ENCODE measurements around the gene ARHGAP10.

ARHGAP10 gene

GRCh38 chr4:147950261-147950660, 218.4 kb downstream of the ARHGAP10 start:
- no peak for DNase-seq (ENCODE audit: low read depth in 2 of 2)

DNA sequence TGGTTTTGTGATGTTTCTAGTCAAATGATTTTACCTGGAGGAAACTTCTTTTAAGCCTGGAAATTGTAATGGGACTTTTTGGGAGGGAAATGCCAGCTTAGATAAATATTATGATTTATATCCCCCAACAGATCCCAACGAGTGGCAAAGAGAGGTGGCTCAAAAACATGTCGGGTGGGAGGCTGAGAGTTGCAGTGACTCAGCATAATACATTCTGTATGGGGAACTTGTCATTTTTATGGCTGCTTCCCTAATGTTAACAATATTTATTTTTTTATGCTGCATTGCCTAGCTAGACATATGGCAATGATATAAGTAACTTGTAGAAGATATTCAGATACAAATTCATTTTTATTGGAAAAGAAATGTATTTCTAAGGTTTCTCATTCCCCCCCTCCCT, 219.0 kb downstream of the ARHGAP10 start:
- no peak for DNase-seq (ENCODE audit: low read depth in 2 of 2)

DNA sequence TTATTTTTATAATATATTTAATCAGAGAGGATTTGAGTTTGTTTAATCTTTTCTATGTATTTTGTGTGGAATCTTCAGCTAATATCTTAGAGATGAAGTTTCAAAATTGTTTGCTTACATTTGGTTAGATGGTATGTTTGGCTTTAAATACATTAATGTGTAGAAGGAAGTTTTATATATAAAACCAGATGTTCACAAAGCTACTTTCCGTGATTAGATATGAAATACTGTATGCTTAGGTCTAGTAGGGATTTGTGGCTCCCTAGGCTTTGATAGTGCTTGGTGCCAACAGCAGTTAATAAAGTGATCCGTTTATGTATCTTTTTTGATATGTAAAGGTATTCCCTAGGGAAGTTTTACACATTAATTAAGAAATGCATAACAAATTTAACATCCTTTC, 223.0 kb downstream of the ARHGAP10 start:
- no peak for DNase-seq (ENCODE audit: low read depth in 2 of 2)

DNA sequence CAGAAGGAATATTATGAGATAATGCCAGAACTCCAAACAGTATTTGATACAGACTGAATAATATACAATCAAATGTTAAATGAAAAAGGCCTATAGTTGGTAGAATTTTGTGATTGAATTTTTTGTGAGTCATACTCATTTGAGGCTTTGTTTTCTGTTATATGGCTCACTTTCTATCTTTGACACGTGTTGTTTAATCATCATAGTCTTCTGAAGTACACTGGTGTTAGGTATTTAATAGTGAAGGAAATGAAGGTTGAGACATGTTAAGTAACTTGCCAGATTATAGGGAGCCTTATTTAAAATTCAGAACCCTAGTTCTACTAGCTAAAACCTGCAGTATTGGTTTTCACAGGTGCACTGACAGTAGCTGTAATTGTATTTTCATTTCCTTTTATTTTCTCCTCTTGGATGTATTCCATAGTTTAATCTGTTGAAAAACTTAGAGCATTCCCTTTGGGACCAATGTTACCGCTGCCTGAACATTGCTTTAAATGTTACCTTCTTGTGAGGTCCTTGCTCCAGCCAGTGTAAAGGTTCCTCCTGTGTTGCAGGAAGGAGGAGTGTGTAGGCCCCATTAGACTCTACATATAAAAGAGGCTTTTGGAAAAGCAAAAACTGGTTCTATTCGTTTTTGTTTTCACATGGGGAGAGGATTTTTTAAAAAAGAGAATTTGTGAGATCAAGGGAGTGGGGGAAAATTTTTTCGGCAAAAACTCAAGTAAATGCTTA, 224.1 kb downstream of the ARHGAP10 start:
- no peak for DNase-seq (ENCODE audit: low read depth in 2 of 2)

- DNase-seq (ENCODE audit: low read depth in 2 of 2) = no peak
These were observed 225.6 kb downstream of the ARHGAP10 start for GRCh38 chr4:147957446-147957845.

DNA sequence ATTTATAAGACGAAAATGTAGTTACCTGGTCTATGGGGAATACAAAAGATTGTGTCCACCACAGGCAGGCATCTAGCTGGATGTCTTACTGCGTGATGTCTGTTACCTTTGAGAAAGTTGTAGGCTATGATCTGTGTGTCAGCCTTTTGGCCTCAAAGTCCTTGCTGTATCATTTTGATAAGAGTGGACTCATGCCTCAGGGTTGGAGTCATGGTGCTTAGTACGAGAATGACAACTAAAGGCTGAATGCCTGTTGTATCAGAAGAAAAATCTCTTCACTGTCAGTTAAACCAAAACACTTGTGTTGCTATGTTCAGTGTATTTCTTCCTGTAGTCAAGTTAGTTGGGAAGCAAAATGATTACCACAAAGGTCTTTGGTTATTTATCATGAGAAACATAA, 226.2 kb downstream of the ARHGAP10 start:
- no peak for DNase-seq (ENCODE audit: low read depth in 2 of 2)

- no peak for DNase-seq (ENCODE audit: low read depth in 2 of 2)
These were observed 226.7 kb downstream of the ARHGAP10 start for GRCh38 chr4:147958489-147959065.

DNA sequence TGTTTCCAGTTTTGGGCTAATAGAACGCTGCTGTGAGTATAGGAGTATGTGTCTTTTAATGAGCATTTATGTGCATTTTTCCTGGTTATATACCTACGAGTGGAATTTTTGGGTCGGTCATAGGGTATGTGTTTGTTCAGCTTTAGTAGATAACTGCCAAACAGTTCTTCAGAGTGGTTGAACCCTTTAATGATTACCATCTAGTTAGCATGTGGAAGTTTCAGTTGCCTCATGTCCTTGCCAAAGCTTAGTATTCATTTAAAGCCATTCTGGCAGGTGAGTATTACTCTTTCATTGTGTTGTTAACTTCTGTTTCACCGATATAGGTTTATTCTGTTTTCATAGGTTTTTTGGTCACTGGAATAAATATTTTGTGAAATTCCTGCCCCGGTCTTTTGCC, 229.1 kb downstream of the ARHGAP10 start:
- no peak for DNase-seq (ENCODE audit: low read depth in 2 of 2)

- DNase-seq (ENCODE audit: low read depth in 2 of 2) = no peak
These were observed 232.0 kb downstream of the ARHGAP10 start for GRCh38 chr4:147963839-147964238.

- no peak for DNase-seq (ENCODE audit: low read depth in 2 of 2)
These were observed 232.5 kb downstream of the ARHGAP10 start for GRCh38 chr4:147964266-147964880.

DNA sequence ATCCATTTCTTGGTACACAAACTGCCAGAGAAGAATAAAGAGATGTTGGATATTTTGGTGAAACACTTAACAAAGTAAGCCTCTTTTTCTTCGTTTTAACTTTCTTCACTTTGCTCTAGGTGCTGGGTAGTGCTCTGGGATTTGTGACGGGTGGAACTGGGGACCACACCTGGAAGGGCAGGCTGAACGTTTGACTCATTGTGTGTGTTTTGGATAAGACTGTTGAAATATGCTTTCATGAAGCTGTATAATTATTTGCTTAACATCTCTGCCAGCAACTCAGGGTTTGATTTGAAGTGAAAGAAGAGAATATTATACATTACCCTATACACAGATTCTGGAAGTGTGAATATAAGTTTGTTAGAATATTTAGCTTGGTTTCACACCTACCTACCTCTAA, 233.2 kb downstream of the ARHGAP10 start:
- DNase-seq (ENCODE audit: low read depth in 2 of 2) = no peak

DNA sequence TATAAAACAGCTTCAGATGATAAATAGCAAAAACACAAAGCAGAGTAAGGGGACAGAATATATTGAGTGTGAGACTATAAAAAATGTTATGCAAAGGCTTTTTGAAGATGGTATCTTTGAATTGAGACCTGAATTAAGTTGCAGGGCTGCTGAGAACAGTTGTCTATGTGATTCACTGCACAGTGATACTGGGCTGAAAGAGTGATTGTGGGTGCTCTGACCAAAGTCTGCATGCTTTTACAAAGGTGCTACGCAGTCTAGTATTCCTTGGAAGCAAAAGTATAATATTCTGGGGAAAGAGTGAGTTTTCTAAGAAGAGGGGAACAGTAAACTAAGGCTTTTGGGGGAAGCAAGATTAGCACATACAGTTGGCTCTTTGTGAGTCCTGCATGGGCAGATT, 234.0 kb downstream of the ARHGAP10 start:
- no peak for DNase-seq (ENCODE audit: low read depth in 2 of 2)

- no peak for DNase-seq (ENCODE audit: low read depth in 2 of 2)
These were observed 236.8 kb downstream of the ARHGAP10 start for GRCh38 chr4:147968641-147969040.

GRCh38 chr4:147969573-147970385, 237.9 kb downstream of the ARHGAP10 start:
- no peak for DNase-seq (ENCODE audit: low read depth in 2 of 2)

GRCh38 chr4:147971116-147971515, 239.2 kb downstream of the ARHGAP10 start:
- DNase-seq (ENCODE audit: low read depth in 2 of 2) = no peak

DNA sequence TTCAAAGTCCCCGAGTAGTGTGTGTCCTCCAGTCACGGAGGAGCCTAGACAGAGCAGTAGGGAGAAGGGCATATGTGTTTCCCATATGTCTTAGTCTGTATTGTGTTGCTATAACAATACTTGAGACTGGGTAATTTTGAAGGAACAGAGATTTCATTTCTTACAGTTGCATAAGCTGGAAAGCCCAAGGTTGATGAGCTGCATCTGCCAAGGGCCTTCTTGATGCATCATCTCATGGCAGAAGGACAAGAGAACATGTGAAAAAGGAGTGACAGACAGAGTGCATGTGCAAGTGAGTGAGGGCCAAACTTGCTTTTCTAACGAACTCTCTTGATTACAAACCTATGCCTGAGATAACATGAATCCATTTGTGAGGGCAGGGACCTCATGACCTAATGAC, 243.4 kb downstream of the ARHGAP10 start:
- no peak for DNase-seq (ENCODE audit: low read depth in 2 of 2)

GRCh38 chr4:147975933-147976928, 244.3 kb downstream of the ARHGAP10 start:
- DNase-seq (ENCODE audit: low read depth in 2 of 2) = no peak

GRCh38 chr4:147980586-147980985, 248.7 kb downstream of the ARHGAP10 start:
- DNase-seq (ENCODE audit: low read depth in 2 of 2) = no peak

GRCh38 chr4:147981305-147981704, 249.4 kb downstream of the ARHGAP10 start:
- no peak for DNase-seq (ENCODE audit: low read depth in 2 of 2)

DNA sequence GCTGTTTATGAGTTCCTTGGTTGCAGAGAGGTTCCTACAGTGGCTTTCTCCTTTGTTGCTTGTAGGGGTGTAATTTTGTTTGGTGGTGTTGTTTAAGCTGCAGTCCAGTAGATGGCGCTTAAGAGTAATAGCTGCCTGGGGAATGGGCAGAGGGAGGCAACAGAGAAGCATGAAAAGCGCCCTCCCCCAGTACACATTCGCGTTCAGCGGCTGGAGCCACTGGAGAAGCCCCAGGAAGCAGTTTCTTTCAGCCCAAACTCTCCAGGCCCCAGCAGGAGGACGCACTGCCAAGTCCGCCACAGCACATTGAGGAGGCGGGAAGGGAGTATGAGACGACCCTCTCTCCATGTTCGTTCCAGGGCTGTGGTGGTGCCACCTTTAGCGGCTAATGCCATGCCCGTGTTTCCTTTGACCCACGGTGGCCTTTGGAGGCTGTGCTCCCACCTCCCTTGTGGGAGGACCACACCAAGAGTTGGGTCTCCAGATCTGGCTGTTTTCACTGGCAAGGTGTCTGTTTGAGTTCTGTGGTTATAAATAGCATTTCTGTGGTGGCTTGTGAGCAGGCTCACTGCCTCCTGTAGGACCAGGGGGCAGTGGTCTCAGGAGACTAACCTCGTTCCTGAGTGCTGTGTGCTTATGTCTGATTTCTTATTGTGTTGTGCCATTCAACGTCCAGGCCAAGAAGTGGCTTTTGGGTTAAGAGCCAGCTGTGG, 252.3 kb downstream of the ARHGAP10 start:
- no peak for DNase-seq (ENCODE audit: low read depth in 2 of 2)

GRCh38 chr4:147984778-147985138, 252.9 kb downstream of the ARHGAP10 start:
- DNase-seq (ENCODE audit: low read depth in 2 of 2) = no peak
